ENCODE measurements around the gene NDUFS2. TPM values are rescaled to one million over a fixed set of nuclear protein-coding genes. Genes with fewer than 3 reads are reported as not detected.
A peak's percentile ranks its signal among the peaks of the same experiment; 100 is the strongest.

The NDUFS2 gene
- total and polyA plus RNA-seq, 3 donors from 2014 or later: 82.9 to 129 (median 117) TPM

- intact Hi-C loops (cut with DNase I; ENCODE audit: low total_unique reads): no loop called here
- TF ChIP-seq POLR2A (IDR thresholded peaks at IDR 0.05) (no peak), CTCF (IDR thresholded peaks at IDR 0.05) (peak; percentile 70 to 76 (median 70))
- Histone ChIP-seq H3K27ac (no peak overlapping the region), H3K9me3 (no peaks in the 10 kb centered on the region), H3K4me3 (no peak overlapping the region), H3K36me3 (ENCODE audit: low read depth, missing control alignments) (no peaks in the 10 kb centered on the region), H3K27me3 (no peaks in the 10 kb centered on the region), H3K4me1 (peaks cover 18% of the 10 kb centered on the region)
- 58 to 59% methylated on average over 15 of the region's 15 CpGs for WGBS, 2 donors
- peak; percentile 77 for DNase-seq
Measured at GRCh38 chr1:161192476-161193465, 9.4 kb upstream of the NDUFS2 start.

- no peaks in the 10 kb centered on the region for H3K36me3 ChIP-seq (ENCODE audit: low read depth, missing control alignments)
- no peaks in the 10 kb centered on the region for H3K27me3 ChIP-seq
- H3K27ac ChIP-seq: no peak overlapping the region
- intact Hi-C loops (cut with DNase I; ENCODE audit: low total_unique reads): no loop called here
- H3K4me3 ChIP-seq: no peak overlapping the region
- peak; percentile 75 for DNase-seq
- TF ChIP-seq POLR2A (IDR thresholded peaks at IDR 0.05) (no peak), CTCF (IDR thresholded peaks at IDR 0.05) (peak in 1 of 3 experiments; percentile 22)
- no peaks in the 10 kb centered on the region for H3K9me3 ChIP-seq
- 41 to 73% methylated on average over 7 to 21 of the region's 21 CpGs for WGBS, 2 donors
- H3K4me1 ChIP-seq: peaks cover 27% of the 10 kb centered on the region
Measured at GRCh38 chr1:161193561-161194235, 8.5 kb upstream of the NDUFS2 start.

- no peak for DNase-seq
- Histone ChIP-seq H3K27ac (no peak overlapping the region), H3K27me3 (no peaks in the 10 kb centered on the region), H3K4me1 (peaks cover 41% of the 10 kb centered on the region), H3K36me3 (ENCODE audit: low read depth, missing control alignments) (no peaks in the 10 kb centered on the region), H3K9me3 (no peaks in the 10 kb centered on the region), H3K4me3 (no peak overlapping the region)
- intact Hi-C loops (cut with DNase I; ENCODE audit: low total_unique reads): no loop called here
- WGBS, 2 donors: 88 to 90% methylated on average over 4 of the region's 4 CpGs
- TF ChIP-seq POLR2A (IDR thresholded peaks at IDR 0.05): no peak
- no peak for TF ChIP-seq CTCF (IDR thresholded peaks at IDR 0.05)
Measured at GRCh38 chr1:161195171-161195570, 7.0 kb upstream of the NDUFS2 start.

- TF ChIP-seq POLR2A (IDR thresholded peaks at IDR 0.05) (no peak), CTCF (IDR thresholded peaks at IDR 0.05) (no peak)
- Histone ChIP-seq H3K4me3 (no peak overlapping the region), H3K27me3 (no peaks in the 10 kb centered on the region), H3K9me3 (no peaks in the 10 kb centered on the region), H3K27ac (peak overlapping the region in 1 of 2 donors; percentile 100), H3K4me1 (peaks cover 50% of the 10 kb centered on the region), H3K36me3 (ENCODE audit: low read depth, missing control alignments) (no peaks in the 10 kb centered on the region)
- 80 to 98% methylated on average over 1 to 7 of the region's 7 CpGs for WGBS, 2 donors
- no peak for DNase-seq
- intact Hi-C loops (cut with DNase I; ENCODE audit: low total_unique reads): no loop called here
Measured at GRCh38 chr1:161196111-161196510, 6.1 kb upstream of the NDUFS2 start.

Measured in testis (tissue), 3 donors.